ENCODE data around the gene KIF13A. TPM values are rescaled to one million over a fixed set of nuclear protein-coding genes. Genes with fewer than 3 reads are reported as not detected.

The KIF13A gene
- total and polyA plus RNA-seq, 10 of the 15 experiments (the other 5 are each of a cell fraction or from before 2014, with no cell fraction given) = 0.02 to 0.26 (median 0.13) TPM; not detected in 2

GRCh38 chr6:17829905-17830304, 157.5 kb downstream of the KIF13A start (continued):
- no peak for TF ChIP-seq ZBTB11 (CRISPR knock-in tag; IDR thresholded peaks at IDR 0.05)
- no peak for TF ChIP-seq CHD1 (IDR thresholded peaks at IDR 0.05; ENCODE audit: low read depth, low read length)
- TF ChIP-seq KLF5 (IDR thresholded peaks at IDR 0.05; ENCODE audit: partially characterized antibody) = no peak
- no peak for TF ChIP-seq TCF3 (IDR thresholded peaks at IDR 0.05; ENCODE audit: borderline replicate concordance, insufficient read depth, low read depth, low read length)
- TF ChIP-seq CUX1 (IDR thresholded peaks at IDR 0.05; ENCODE audit: insufficient replicate concordance, low read depth, low read length) = no peak
- no peak for TF ChIP-seq ZNF592 (IDR thresholded peaks at IDR 0.05)
- no peak for TF ChIP-seq RELB (IDR thresholded peaks at IDR 0.05; ENCODE audit: low read depth)

Data from GM12878 (cell line).